C4-2B (cell line): ENCODE measurements around the gene LCN2.

Experiments used
- CTCF ChIP-seq: fragments of 450-650 bp; conservative IDR thresholded peaks from 2 replicates; pipeline ENCODE4 v1.5.1; 2017; ENCODE audit warnings: mild to moderate bottlenecking
- ZFX ChIP-seq: fragments of 450-650 bp; IDR thresholded peaks from 2 replicates; pipeline ENCODE4 v1.6.1; 2017

DNA sequence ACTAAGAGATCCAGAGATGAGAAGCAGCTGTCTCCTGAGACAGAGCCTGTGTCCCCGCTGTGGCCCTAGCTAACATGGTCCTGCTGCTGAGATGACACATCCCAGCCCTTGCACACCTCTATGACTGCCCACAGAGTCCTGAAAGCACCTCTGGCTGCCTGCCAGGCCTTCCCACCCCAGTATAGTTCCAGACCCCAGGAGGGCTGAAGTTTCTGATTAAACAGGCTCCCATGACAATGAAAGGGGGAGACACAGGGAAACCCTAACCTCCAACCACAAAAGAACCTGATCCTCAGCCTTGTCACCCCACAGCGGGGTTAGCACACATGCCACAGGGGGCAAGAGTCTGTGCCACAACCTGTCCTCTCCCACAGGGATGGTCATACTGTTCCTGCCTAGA is 26.5 kb downstream of the LCN2 start:
- no peak for TF ChIP-seq CTCF
- TF ChIP-seq ZFX = no peak
